Right atrium auricular region (tissue), 2 donors: ENCODE data around the gene FRMD4A. TPM values are rescaled to one million over a fixed set of nuclear protein-coding genes. Genes with fewer than 3 reads are reported as not detected.

ENCODE experiments used
- DNase-seq: peaks from one replicate; pipeline ENCODE4 v3.0.0-alpha.2; 2019; ENCODE audit warnings: low spot score
- H3K27ac ChIP-seq, 2 donors: fragments of 200-600 bp; sonication (generic); 1 replicate in 1 of 2; 2 replicates in 1 of 2; pipeline ENCODE4 v1.5.1; 2016 to 2019
- H3K27me3 ChIP-seq, 2 donors: fragments of 200-600 bp; sonication (generic); one replicate each; pipeline versions ENCODE4 v1.5.1 to v1.6.0; 2017 to 2019
- H3K36me3 ChIP-seq: fragments of 200-600 bp; sonication (generic); one replicate; pipeline ENCODE4 v1.5.1; 2016
- H3K4me1 ChIP-seq, 2 donors: fragments of 200-600 bp; sonication (generic); one replicate each; pipeline versions ENCODE4 v1.5.1 to v1.6.0; 2017 to 2019
- H3K4me3 ChIP-seq, 2 donors: fragments of 200-600 bp; sonication (generic); 1 replicate in 1 of 2; 2 replicates in 1 of 2; pipeline ENCODE4 v1.5.1; 2017 to 2019; ENCODE audit warnings: mild to moderate bottlenecking in 1 of 2, moderate library complexity in 1 of 2
- H3K9me3 ChIP-seq, 2 donors: fragments of 200-600 bp; sonication (generic); one replicate each; pipeline ENCODE4 v1.5.1; 2019
- total RNA-seq, 2 donors: library from RNA; depleted of rRNA; stranded (reverse); fragments of >200 nt; gene quantifications; one replicate each; pipeline ENCODE4 v1.1.0, GENCODE V29; 2016
- TF ChIP-seq, protein P1 (sequence below), 2 donors: fragments of 200-600 bp; sonication (generic); IDR thresholded peaks; one replicate each; pipeline ENCODE4 v1.5.1; 2019; ENCODE audit warnings: antibody characterized with exemption in 2 of 2

Gene FRMD4A
- total RNA-seq, 2 donors from 2014 or later, result 15.9 to 22.9 TPM

DNA sequence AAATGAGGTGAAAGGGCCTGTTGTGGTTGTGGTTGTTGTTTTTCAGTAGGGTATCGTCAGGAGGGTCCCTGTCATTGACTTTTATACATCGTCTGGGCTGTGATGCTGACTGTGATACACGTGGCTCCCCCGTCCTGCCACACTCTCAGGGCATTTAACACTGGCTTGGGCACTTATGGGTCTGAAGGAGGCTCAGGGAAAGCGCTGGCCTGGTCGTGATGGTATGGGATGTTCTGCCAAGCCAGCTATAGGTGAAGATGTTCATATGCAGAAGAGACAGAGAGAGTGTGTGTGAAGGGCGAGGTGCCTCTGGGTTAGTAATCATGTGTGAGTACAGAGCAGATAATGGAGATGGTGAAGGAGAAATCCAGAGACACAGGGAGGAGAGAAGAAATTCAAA, 585.5 kb downstream of the FRMD4A start:
- DNase-seq, result no peak
- TF ChIP-seq, protein P1, sequence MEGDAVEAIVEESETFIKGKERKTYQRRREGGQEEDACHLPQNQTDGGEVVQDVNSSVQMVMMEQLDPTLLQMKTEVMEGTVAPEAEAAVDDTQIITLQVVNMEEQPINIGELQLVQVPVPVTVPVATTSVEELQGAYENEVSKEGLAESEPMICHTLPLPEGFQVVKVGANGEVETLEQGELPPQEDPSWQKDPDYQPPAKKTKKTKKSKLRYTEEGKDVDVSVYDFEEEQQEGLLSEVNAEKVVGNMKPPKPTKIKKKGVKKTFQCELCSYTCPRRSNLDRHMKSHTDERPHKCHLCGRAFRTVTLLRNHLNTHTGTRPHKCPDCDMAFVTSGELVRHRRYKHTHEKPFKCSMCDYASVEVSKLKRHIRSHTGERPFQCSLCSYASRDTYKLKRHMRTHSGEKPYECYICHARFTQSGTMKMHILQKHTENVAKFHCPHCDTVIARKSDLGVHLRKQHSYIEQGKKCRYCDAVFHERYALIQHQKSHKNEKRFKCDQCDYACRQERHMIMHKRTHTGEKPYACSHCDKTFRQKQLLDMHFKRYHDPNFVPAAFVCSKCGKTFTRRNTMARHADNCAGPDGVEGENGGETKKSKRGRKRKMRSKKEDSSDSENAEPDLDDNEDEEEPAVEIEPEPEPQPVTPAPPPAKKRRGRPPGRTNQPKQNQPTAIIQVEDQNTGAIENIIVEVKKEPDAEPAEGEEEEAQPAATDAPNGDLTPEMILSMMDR (IDR thresholded peaks at IDR 0.05), result no peak
- peaks cover 5% of the 10 kb centered on the region for H3K36me3 ChIP-seq
- no peak overlapping the region for H3K27ac ChIP-seq
- no peaks in the 10 kb centered on the region for H3K9me3 ChIP-seq
- H3K4me3 ChIP-seq, result no peak overlapping the region
- no peaks in the 10 kb centered on the region for H3K4me1 ChIP-seq
- no peaks in the 10 kb centered on the region for H3K27me3 ChIP-seq

DNA sequence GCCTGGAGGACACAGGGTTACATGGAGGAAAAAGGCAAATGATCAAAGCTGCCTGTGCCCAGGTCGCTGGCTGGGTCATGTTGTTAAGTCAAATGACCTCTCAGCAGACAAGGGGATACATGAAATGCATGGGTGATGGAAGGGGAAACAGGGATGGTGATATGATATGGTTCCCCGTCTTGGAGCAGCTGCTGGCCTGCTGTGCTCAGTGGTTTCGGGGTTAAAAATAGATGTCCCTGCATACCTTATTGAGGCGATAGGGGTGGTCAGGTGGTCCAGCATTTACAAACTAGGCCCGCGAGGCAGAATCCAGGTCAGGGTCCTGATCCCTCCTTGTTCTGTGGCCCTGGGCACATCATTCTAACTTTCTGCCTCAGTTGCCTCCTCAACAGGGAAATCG, 586.8 kb downstream of the FRMD4A start:
- Histone ChIP-seq H3K9me3 (no peaks in the 10 kb centered on the region), H3K27ac (no peak overlapping the region), H3K36me3 (peaks cover 11% of the 10 kb centered on the region), H3K27me3 (no peaks in the 10 kb centered on the region), H3K4me1 (no peaks in the 10 kb centered on the region), H3K4me3 (no peak overlapping the region)
- no peak for DNase-seq
- TF ChIP-seq, protein P1 (IDR thresholded peaks at IDR 0.05), result no peak

DNA sequence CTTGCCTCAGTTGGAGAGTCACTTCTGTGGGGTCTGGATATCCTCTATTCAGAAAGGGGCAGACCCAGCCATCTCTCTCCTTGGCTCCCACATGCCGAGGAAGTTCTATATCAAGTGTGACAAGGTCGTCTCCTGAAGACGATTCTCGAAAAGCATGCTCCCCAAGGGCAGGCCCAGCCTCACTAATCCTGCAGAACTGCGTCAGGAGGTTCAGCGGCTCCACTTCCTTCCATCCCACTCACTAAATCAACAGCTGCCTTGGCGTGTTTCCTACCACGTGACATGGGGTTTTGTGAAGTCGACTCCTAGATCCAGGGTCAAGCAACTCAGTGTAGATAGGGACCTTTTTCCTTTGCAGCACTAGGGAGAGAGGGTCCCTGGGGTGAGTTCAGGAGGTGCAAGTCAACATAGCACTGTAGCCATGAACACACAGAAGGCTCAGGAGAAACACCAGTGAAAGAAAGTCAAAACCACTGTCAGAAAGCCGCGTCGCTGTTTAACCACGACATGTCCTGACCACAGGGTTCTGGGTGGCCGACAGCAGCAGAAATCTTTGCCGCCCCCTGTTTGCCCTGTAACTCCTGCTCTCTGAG, 587.5 kb downstream of the FRMD4A start:
- Histone ChIP-seq H3K36me3 (peaks cover 12% of the 10 kb centered on the region), H3K4me3 (no peak overlapping the region)
- TF ChIP-seq, protein P1 (IDR thresholded peaks at IDR 0.05), result no peak

DNA sequence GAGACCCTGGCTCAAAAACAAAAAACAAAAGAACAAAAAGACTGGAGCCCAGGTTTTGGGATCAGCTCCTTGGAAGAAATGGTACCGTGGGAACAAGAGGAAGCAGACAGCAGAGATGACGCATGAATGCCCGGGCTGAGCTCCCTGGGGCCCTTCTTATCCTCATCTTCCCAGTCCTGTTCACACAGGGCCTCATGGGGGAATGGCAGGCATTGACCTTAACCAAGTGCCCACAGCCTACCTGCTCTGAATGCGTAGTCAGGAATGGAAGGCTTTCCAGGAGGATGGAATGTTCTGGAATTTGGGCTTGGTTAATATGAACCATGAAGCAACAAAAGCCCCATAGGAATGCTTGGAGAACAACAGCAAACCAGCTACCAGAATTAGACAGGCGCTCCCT, 589.3 kb downstream of the FRMD4A start:
- Histone ChIP-seq H3K4me3 (no peak overlapping the region), H3K36me3 (peaks cover 21% of the 10 kb centered on the region), H3K9me3 (no peaks in the 10 kb centered on the region), H3K27ac (no peak overlapping the region), H3K27me3 (no peaks in the 10 kb centered on the region), H3K4me1 (no peaks in the 10 kb centered on the region)
- TF ChIP-seq, protein P1 (IDR thresholded peaks at IDR 0.05), result no peak
- no peak for DNase-seq

More for the DNA sequence above, 587.5 kb downstream of the FRMD4A start:
- no peak for DNase-seq
- no peaks in the 10 kb centered on the region for H3K27me3 ChIP-seq
- no peak overlapping the region for H3K27ac ChIP-seq
- H3K4me1 ChIP-seq, result no peaks in the 10 kb centered on the region
- H3K9me3 ChIP-seq, result no peaks in the 10 kb centered on the region

DNA sequence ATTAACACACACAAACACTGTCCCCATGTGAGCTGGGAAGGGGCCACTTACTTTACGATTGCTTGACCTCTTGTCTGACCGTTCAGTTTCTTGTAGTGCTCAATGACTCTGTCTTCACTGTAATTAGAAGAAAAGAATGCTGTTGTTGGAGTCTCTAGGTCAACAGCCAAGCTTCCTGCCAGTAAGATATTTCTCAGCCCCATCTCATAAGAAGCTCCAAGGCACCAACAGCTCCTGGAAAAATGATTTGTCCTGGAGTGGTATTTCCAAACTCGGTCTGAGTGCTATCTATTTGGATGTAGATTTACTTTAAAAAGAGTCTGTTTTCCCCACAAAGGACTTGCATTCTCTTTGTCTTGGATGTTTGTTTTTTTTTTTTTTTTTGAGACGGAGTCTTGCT, 590.3 kb downstream of the FRMD4A start:
- no peaks in the 10 kb centered on the region for H3K27me3 ChIP-seq
- H3K36me3 ChIP-seq, result peaks cover 21% of the 10 kb centered on the region
- TF ChIP-seq, protein P1 (IDR thresholded peaks at IDR 0.05), result no peak
- no peaks in the 10 kb centered on the region for H3K9me3 ChIP-seq
- no peak overlapping the region for H3K4me3 ChIP-seq
- no peak for DNase-seq
- no peaks in the 10 kb centered on the region for H3K4me1 ChIP-seq
- H3K27ac ChIP-seq, result no peak overlapping the region

DNA sequence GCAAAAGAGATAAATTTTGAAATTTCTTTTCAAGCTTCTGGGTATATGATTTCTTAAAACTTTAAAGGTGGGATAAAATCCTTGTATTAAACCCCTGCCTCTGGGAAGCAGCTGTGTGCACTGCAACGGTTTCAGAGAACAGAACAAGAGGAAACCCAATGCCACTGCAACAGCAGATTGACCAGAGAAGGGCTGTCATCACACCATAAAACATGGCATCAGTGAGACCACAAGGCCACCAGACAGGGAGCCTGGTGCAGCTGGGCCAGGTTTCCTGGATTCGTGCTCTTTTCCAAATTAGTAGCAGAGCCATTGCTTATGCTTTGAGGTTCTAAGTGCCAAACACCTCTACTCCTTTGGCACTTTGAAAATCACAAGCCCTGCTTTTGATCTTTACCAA, 591.5 kb downstream of the FRMD4A start:
- Histone ChIP-seq H3K4me3 (no peak overlapping the region), H3K4me1 (no peaks in the 10 kb centered on the region), H3K9me3 (no peaks in the 10 kb centered on the region), H3K27ac (no peak overlapping the region), H3K27me3 (no peaks in the 10 kb centered on the region), H3K36me3 (peaks cover 16% of the 10 kb centered on the region)
- DNase-seq, result no peak
- TF ChIP-seq, protein P1 (IDR thresholded peaks at IDR 0.05), result no peak
